K562 treated with DMSO at 1 percent for 24 hours (cell line): Measurements from ENCODE around the gene LYPD3. TPM values are rescaled to one million over a fixed set of nuclear protein-coding genes. Genes with fewer than 3 reads are reported as not detected.

ENCODE experiments used
- total RNA-seq: library from RNA; unstranded; fragments of 300-600 nt; gene quantifications from 2 replicates; pipeline ENCODE4 v1.2.3, GENCODE V29; 2022; ENCODE audit warnings: low read depth; ENCODE audit not compliant: insufficient read depth

Gene LYPD3
- total RNA-seq, result 1.7 and 2.4 TPM in 2 replicates

GRCh38 chr19:43465468-43466120 lies at the start of gene LYPD3:
LYPD3 (minus strand) TSS chr19:43465608; CDS start chr19:43465571, 37 bp downstream.

DNA sequence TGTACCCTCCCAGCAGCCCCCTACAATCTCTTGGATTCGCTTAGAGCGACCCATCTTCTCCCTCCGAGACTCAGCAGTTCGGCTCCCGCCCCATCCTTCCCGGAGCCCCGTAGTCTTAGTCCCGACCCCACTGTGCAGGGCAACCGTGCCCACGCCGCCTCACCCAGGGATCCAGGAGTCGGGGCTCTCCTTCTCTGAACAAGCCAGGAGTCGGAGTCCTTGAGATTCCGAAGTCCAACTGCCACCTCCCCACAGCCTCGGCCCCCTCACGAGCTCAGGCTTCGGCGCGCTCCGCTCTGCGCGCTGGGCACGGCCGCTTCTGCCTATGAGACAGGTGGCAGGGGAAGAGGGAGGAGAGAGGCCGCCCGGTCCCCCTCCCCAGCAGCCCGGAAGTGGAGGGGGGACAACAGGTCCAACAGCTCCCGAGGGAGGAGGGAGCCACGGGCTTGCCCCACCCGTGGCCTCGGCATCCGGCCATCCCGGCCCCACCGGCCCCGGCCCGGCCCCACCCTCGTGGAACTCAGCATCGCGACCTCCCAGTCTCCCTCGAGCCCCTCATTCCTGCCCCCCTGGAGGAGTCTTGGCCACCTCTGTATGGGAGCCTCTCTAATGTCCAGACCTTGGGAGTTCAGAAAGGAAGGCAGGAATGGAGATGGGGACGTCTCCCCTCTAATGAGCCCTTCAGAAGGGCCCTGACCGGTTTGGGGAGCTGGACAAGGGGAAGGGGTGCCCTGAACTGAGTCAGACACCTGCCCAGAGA lies 39.2 kb upstream of the LYPD3 start, which contains the start of gene PHLDB3:
TSS of gene PHLDB3 (minus strand) at position 321 of the 760 bp plus-strand sequence. CDS start 628 bp downstream, outside the sequence.

GRCh38 chr19:43414554-43414953 lies 50.9 kb downstream of the LYPD3 start, which contains the start of gene TEX101:
TEX101 (plus strand) TSS chr19:43414890; CDS start chr19:43415920, 1,030 bp downstream.

Other genes with a start within 250 kb of the LYPD3 start
- not detected in 2 replicates for gene PSG9, start 196.1 kb downstream of the LYPD3 start, total RNA-seq
- not detected in 2 replicates for gene CD177, start 111.9 kb downstream of the LYPD3 start, total RNA-seq
- gene TEX101, start 50.7 kb downstream of the LYPD3 start, total RNA-seq, result 0.81 and 1.0 TPM in 2 replicates
- gene PHLDB3, start 39.1 kb upstream of the LYPD3 start, total RNA-seq, result 24.0 and 27.9 TPM in 2 replicates
- 38.0 and 39.6 TPM in 2 replicates for gene ETHE1, start 61.6 kb upstream of the LYPD3 start, total RNA-seq
- 1.6 and 1.7 TPM in 2 replicates for gene ZNF575, start 67.6 kb upstream of the LYPD3 start, total RNA-seq
- gene XRCC1, start 109.9 kb upstream of the LYPD3 start, total RNA-seq, result 55.8 and 58.5 TPM in 2 replicates
- 3.8 and 5.8 TPM in 2 replicates for gene PINLYP, start 110.2 kb upstream of the LYPD3 start, total RNA-seq
- 5.8 and 6.6 TPM in 2 replicates for gene IRGQ, start 130.5 kb upstream of the LYPD3 start, total RNA-seq
- gene ZNF576, start 131.0 kb upstream of the LYPD3 start, total RNA-seq, result 15.1 and 23.4 TPM in 2 replicates
- 0.58 and 0.60 TPM in 2 replicates for gene SRRM5, start 146.5 kb upstream of the LYPD3 start, total RNA-seq
- gene ZNF428, start 154.0 kb upstream of the LYPD3 start, total RNA-seq, result 82.2 and 85.2 TPM in 2 replicates
- 5.5 and 7.5 TPM in 2 replicates for gene CADM4, start 174.2 kb upstream of the LYPD3 start, total RNA-seq
- 29.6 and 32.2 TPM in 2 replicates for gene PLAUR, start 204.6 kb upstream of the LYPD3 start, total RNA-seq